HG03025 (cell line): ENCODE data around the gene CEND1.

Experiments
- ATAC-seq: cut with Tn5 transposase; IDR thresholded peaks from one replicate; pipeline ENCODE4 v1.9.1; 2021; ENCODE audit warnings: mild to moderate bottlenecking, moderate library complexity; ENCODE audit not compliant: unreplicated experiment, low FRiP score

Gene CEND1

DNA sequence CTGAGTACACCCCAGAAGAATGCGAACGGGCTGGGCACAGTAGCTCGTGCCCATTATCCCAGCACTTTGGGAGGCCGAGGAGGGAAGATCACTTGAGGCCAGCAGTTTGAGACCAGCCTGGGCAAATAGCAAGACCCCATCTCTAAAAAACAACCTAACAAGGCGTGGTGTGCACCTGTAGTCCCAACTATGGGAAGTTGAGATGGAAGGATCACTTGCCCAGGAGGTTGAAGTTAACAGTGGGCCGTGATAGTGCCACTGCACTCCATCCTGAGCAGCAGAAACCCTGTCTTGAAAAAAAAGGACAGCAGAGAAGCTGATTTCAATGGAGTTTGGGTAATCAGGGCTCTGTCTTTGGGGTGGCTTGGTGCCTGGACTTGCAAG is 23.2 kb upstream of the CEND1 start:
- no peak for ATAC-seq

DNA sequence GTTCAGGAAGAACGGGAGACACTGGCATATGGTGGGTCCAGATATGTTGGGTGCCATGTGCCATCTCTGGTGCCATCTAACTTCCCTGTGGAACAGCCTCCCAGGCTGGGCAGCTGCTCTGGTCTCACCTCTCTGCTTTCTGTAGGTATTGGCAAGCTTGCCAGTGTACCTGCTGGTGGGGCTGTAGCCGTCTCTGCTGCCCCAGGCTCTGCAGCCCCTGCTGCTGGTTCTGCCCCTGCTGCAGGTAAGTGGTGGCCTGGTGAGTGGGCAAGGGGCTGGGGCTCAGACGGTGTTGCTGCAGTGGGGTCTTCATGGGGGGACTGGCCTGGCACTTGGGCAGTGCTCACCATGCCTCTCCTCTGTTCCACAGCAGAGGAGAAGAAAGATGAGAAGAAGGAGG is 22.5 kb upstream of the CEND1 start:
- ATAC-seq, result no peak

DNA sequence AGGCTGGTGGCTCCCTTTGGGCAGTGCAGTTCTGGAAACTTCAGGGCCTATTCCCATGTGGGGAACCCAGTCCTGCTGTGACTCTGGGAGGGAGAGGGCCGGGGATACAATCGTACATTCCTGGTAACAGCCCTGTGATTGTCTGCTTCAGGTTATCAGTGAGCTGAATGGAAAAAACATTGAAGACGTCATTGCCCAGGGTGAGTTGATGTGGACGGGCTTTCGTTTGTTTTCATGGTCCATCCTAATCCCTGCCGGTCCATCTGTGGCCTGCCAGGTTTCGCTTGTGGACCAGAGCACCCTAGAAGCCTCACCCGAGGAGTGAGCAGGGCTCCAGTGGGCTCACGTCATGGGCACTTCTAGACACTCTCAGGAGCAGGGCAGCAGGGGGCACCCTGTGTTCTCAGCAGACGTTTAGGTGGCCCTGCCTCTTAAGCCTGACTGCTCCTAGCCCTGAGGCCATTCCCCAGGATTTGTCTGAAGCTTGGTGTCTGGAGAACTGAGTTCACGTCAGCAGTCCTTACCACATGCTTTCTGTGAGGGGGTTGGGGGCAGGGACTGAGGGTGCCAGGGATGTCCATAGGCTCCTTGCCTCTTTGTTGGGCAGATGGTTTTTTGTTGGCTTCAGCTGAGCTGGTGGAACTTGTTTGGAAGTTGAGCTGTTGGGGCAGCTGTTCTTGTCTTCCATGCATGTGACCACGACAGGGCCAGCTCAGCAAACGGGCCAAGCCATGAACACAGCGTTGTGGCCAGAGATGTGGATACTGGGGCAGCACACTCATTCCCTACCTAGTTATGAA is 21.8 kb upstream of the CEND1 start:
- ATAC-seq, result no peak

DNA sequence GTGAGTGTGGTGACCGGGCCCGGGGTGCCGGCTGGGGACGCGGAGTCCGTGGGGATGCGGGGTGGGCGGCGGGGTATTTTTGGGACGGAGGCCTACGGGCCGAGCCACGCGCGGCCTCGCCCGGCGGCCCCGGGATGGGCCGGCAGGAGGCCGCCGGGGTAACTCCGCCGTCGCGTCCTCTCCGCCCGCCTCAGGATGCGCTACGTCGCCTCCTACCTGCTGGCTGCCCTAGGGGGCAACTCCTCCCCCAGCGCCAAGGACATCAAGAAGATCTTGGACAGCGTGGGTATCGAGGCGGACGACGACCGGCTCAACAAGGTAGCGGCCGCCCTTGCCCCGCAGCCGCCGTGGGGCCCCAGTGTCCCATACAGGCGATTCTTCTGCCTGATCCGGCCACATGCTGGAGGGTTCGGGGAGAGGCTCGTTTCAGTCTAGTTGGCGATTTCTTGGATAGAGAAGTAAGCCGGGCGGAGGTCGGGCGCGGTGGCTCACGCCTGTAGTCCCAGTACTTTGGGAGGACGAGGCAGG is 20.2 kb upstream of the CEND1 start:
- no peak for ATAC-seq

DNA sequence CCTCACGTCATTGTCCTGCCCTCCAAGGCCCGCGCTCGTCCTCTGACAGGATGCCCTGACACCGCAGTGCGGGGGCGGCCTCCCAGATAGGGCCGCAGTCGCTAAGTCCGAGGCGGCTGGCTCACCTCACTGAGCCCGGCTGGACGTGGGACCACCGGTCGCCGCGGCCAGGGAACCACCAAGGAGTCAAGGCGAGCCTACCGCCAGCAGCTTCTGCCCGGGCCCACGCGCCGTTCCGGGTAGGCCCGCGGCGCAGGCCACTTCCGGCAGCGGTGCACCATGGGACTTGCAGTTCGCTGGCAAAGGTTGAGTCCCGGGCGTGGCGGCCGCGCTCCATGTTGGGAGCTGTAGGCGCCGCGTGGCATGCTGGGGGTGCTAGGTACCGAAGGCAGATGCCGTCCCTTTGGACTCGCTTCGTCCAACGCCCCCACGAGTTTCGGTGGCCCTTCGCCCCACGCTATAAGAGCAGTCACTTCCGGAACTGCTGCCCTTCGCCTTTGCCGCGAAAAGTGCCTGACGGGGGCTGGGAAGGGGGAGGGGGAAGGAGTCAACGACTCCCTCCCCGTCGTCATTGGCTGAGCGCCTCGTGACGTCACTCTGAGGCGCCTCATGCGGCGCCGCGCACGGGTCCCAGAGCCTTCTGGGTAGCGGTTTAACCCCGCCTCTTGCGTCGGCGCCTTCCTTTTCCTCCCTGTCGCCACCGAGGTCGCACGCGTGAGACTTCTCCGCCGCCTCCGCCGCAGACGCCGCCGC is 19.6 kb upstream of the CEND1 start, which contains the start of gene RPLP2:
RPLP2 (plus strand) TSS at position 681 of the 753 bp plus-strand sequence. CDS start 268 bp downstream, outside the sequence.
- ATAC-seq, result peak; percentile 63

- no peak for ATAC-seq
Observed at GRCh38 chr11:808427-809286, 18.8 kb upstream of the CEND1 start.

GRCh38 chr11:804599-804964 is 14.7 kb upstream of the CEND1 start:
- no peak for ATAC-seq

- ATAC-seq, result no peak
Observed at GRCh38 chr11:803770-804598, 14.1 kb upstream of the CEND1 start.

DNA sequence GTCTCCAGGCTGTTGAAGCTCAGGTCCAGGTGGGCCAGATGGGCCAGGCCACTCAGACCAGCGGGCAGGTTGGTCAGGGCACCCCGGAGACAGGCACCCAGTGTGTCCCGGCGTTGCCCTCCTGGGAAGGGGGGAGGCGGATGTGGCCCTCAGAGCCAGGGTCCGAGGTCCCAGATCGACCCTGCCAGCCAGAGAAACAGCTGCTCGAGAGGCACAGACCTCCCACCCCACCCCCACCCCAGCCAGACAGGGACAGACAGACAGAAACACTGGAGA is 13.5 kb upstream of the CEND1 start:
- no peak for ATAC-seq

GRCh38 chr11:802693-803466 is 13.0 kb upstream of the CEND1 start:
- no peak for ATAC-seq

DNA sequence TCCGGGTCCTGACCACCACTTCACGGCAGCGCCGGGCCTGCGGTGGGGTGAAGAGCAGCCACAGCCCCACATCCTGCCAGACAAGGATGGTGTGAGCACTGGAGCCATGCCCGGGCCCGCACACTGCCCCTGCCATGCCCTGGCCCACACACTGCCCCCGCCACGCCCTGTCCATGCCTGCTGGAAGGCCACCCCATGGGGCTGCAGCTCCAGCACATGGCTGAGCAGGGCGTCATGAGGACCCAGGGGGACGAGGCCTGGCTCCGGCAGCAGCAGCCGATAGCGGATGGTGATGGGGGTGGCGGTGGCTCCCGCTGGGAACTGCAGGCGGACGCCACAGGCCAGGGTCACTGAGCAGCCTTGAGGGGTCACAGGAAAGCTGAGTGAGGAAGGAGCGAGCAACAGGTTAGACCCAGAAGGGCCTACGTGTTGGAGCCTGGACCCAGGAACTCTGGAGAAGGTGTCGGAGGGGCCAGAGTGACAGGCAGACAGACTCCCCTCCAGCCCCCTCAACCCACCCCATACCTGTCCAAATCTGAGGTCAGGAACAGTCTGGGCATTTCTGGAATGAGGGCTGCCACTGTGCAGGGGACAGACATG is 12.2 kb upstream of the CEND1 start:
- ATAC-seq, result no peak

DNA sequence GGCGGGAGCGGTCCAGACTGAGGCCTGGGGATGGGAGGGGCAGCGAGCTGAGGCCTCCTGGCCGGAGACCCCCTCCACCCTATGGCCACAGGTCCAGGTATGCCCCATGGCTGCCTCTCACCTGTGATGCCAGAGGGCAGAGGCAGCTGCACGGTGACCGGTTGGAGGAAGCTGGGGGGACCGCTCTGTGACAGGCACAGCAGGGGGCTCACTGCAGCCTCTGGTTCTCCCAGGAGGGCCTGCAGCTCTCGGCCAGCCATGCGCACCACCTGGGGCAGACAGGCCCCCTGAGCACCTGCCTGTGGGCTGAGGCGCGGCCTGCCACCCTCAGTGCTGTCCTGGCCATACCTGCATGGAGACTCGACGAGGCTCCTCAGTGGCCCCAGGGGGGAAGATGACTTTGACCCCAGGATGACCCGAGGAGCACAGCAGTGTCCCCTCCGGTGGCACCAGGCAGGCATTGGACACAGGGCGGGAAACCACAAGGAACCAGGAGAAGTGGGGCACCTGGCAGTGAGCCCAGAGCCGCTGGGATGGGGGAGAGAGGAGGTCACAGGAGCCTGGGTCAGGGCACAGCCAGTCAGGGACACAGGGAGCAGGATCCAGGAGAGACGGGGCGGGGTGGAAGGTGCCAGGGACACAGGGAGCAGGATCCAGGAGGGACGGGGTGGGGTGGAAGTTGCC is 11.3 kb upstream of the CEND1 start:
- ATAC-seq, result no peak

DNA sequence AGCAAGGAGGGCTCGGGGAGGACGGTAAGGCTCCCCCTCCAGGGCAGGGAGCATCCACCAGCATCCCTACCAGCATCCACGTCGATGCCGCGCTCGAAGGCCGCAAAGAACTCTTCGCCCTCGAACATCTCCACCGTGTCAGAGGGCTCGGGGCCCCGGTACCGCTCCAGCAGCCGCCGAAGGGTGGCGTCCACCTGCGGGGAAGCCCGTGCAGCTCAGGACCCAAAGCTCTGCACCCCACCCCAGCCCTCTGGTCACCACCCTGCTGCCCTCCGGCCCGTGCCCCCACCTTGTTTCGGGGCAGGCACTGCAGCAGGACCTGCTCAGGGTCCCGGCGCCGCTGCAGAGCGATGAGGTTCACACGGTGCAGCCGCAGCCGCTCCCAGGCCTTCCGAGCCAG is 10.6 kb upstream of the CEND1 start:
- no peak for ATAC-seq

DNA sequence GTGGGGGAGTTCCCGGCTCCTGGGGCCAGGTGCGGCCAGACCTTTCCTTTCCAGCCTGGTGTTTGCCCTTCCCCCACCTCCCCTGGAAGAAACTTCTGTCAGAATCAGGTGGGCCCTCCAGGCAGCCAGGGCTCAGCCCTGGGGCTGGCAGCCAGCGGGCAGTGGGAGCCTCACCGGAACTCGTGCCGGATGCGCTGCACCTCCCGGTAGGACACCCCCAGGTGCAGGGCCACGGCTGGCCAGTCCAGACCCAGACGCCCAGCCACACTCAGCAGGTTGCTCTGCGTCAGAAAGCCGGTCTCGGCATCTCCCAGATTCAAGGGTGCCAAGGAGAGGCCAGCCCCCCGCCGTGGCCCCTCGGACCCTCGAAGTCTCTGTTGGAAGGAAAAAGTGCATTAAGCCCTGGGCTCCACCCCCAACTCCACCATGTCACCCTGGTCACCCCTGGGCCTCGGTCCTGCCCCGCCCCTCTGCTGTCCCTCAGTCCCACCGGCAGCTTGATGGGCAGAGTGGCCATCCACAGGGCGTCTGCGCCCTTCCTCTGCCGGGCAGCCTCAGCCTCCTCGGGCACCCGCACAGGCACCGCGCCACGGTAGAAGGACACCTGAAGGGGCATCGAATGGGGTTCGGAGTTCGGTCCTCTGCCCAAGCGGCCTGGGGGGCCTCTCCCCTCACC is 9.9 kb upstream of the CEND1 start:
- no peak for ATAC-seq

DNA sequence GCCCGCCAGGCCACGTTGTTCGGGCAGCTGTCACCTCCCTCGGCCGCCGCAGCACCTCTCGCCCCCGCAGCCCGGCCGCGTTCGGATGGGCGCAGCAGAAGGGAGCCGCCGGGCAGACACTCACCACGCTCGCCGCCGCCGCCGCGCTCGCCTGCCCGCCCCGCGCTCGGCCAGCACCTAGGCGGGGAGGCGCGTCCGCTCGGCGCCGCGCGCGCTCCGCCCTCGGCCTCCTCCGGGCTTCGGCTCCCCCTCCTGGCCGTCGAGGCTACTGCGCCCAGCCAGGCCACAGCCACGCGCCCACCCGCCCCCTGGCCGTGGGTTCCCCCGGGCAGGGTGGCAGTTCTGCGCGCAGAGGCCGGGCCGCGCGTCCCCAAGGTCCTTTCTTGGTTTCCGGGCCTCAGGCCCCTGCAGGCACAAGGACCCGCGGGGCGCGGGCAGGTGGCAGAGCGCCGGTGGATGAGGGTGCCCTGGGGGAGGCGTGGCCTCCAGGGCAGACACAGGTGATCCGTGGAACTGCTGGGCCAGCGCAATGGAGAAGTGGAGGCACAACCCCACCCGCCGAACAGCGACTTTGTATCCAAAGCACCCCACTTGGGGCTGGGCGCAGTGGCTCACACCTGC is 8.3 kb upstream of the CEND1 start, which contains the start of gene SLC25A22:
SLC25A22 (minus strand) TSS at position 189 of the 621 bp plus-strand sequence. CDS start 3,275 bp downstream, outside the sequence.
- peak; percentile 40 for ATAC-seq

- ATAC-seq, result peak; percentile 28
Observed at GRCh38 chr11:797296-798092, 7.6 kb upstream of the CEND1 start.
